ENCODE results near the gene SETD7.

DNA sequence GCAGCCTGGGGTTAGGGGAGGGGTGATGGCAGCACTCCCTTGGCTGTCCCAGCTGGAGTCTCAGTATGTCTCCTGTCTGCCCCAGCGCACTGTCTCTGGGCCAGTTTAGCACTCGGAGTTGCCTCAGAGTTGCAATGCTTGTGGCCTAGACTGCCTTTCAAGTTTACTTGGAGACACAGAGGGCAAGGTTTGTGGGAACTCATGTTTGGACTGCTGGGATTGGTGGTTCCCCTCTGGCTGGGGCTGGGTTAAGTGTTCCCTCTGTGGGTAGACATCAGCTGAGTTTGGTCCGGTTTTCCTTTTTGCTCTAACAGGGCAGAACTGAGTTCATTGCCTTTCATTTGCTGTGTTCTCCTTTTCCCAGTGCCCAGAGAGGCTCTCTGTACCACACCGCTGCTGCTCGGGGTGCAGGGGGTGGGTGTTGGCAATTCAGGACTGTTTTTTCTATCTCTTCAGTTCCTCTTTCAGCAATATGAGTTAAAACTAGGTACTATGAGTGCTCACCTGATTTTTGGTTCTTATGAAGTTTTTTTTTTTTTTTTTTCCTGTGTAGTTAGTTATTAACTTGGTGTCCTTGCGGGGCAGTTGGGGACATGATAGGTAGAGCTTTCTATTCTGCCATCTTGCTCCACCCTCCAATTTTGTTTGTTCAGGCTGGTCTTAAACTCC lies 84.9 kb downstream of the SETD7 start:
- TF ChIP-seq, protein P1, sequence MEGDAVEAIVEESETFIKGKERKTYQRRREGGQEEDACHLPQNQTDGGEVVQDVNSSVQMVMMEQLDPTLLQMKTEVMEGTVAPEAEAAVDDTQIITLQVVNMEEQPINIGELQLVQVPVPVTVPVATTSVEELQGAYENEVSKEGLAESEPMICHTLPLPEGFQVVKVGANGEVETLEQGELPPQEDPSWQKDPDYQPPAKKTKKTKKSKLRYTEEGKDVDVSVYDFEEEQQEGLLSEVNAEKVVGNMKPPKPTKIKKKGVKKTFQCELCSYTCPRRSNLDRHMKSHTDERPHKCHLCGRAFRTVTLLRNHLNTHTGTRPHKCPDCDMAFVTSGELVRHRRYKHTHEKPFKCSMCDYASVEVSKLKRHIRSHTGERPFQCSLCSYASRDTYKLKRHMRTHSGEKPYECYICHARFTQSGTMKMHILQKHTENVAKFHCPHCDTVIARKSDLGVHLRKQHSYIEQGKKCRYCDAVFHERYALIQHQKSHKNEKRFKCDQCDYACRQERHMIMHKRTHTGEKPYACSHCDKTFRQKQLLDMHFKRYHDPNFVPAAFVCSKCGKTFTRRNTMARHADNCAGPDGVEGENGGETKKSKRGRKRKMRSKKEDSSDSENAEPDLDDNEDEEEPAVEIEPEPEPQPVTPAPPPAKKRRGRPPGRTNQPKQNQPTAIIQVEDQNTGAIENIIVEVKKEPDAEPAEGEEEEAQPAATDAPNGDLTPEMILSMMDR (IDR thresholded peaks at IDR 0.05) = no peak
- TF ChIP-seq POLR2A (IDR thresholded peaks at IDR 0.05) = no peak

Measured in vagina (tissue), 2 donors.